ENCODE measurements around the gene NFKBIL1.
"Not testable (repeated sequence)": the region's sequence is repeated elsewhere in the genome, so short reads cannot be mapped to it uniquely, and the experiment has no call there.

The NFKBIL1 gene

GRCh38 chr6:31535538-31536324 is 11.7 kb upstream of the NFKBIL1 start:
- DNase-seq, result no peak

GRCh38 chr6:31538805-31539400 is 8.5 kb upstream of the NFKBIL1 start:
- no peak for DNase-seq

- DNase-seq, result no peak
Measured at GRCh38 chr6:31540640-31541039, 6.8 kb upstream of the NFKBIL1 start.

GRCh38 chr6:31541059-31541657 is 6.2 kb upstream of the NFKBIL1 start:
- no peak for DNase-seq

- peak; percentile 96 for DNase-seq
Measured at GRCh38 chr6:31541658-31542521, 5.5 kb upstream of the NFKBIL1 start, which contains the start of gene DDX39B. DDX39B (minus strand) TSS chr6:31542003; CDS start chr6:31540532, 1,471 bp downstream.

- no peak for DNase-seq
Measured at GRCh38 chr6:31543639-31544038, 3.8 kb upstream of the NFKBIL1 start.

GRCh38 chr6:31544676-31545075 is 2.7 kb upstream of the NFKBIL1 start:
- DNase-seq, result no peak

- DNase-seq, result no peak
Measured at GRCh38 chr6:31545291-31545690, 2.1 kb upstream of the NFKBIL1 start.

GRCh38 chr6:31546339-31546957 is 960 bp upstream of the NFKBIL1 start, which contains the start of gene ATP6V1G2:
ATP6V1G2 (minus strand) TSS chr6:31546608; CDS start chr6:31546559, 49 bp downstream.
- DNase-seq, result peak; percentile 94

GRCh38 chr6:31547727-31548543 is 527 bp downstream of the NFKBIL1 start:
- DNase-seq, result no peak

GRCh38 chr6:31548544-31548873 is 1.1 kb downstream of the NFKBIL1 start:
- DNase-seq, result no peak

- DNase-seq, result not testable (repeated sequence)
Measured at GRCh38 chr6:31551371-31551770, 4.0 kb downstream of the NFKBIL1 start.

- no peak for DNase-seq
Measured at GRCh38 chr6:31556307-31556706, 8.9 kb downstream of the NFKBIL1 start.

GRCh38 chr6:31557443-31558317 is 10.3 kb downstream of the NFKBIL1 start:
- no peak for DNase-seq

GRCh38 chr6:31558318-31558625 is 10.9 kb downstream of the NFKBIL1 start:
- DNase-seq, result no peak

GRCh38 chr6:31558631-31559500 is 11.5 kb downstream of the NFKBIL1 start:
- no peak for DNase-seq

GRCh38 chr6:31559606-31559957 is 12.2 kb downstream of the NFKBIL1 start:
- DNase-seq, result no peak

- no peak for DNase-seq
Measured at GRCh38 chr6:31559958-31560696, 12.7 kb downstream of the NFKBIL1 start.

- no peak for DNase-seq
Measured at GRCh38 chr6:31560697-31561058, 13.3 kb downstream of the NFKBIL1 start.
